ENCODE measurements around the gene ELAPOR1.

The ELAPOR1 gene

GRCh38 chr1:109078317-109078716 lies 35.6 kb upstream of the ELAPOR1 start:
- TF ChIP-seq CTCF (IDR thresholded peaks at IDR 0.05; ENCODE audit: low read depth, low read length): no peak
- in situ Hi-C loops (cut with HindIII; ENCODE audit: low sequenced_read_pairs): no loop called here

GRCh38 chr1:109079240-109079622 lies 34.7 kb upstream of the ELAPOR1 start:
- H3K4me3 ChIP-seq (ENCODE audit: low read depth, low read length): no peak overlapping the region
- in situ Hi-C loops (cut with HindIII; ENCODE audit: low sequenced_read_pairs): no loop called here
- TF ChIP-seq CTCF (IDR thresholded peaks at IDR 0.05; ENCODE audit: low read depth, low read length): no peak
- no peak for DNase-seq (ENCODE audit: low read depth, low spot score)

More at GRCh38 chr1:109078317-109078716, 35.6 kb upstream of the ELAPOR1 start:
- no peak for DNase-seq (ENCODE audit: low read depth, low spot score)
- H3K4me3 ChIP-seq (ENCODE audit: low read depth, low read length): no peak overlapping the region

- in situ Hi-C loops (cut with HindIII; ENCODE audit: low sequenced_read_pairs): no loop called here
- no peak for TF ChIP-seq CTCF (IDR thresholded peaks at IDR 0.05; ENCODE audit: low read depth, low read length)
- no peak for DNase-seq (ENCODE audit: low read depth, low spot score)
- no peak overlapping the region for H3K4me3 ChIP-seq (ENCODE audit: low read depth, low read length)
Measured at GRCh38 chr1:109080441-109081082, 33.4 kb upstream of the ELAPOR1 start.

GRCh38 chr1:109083501-109083900 lies 30.4 kb upstream of the ELAPOR1 start:
- in situ Hi-C loops (cut with HindIII; ENCODE audit: low sequenced_read_pairs): no loop called here
- no peak for TF ChIP-seq CTCF (IDR thresholded peaks at IDR 0.05; ENCODE audit: low read depth, low read length)
- no peak for DNase-seq (ENCODE audit: low read depth, low spot score)
- no peak overlapping the region for H3K4me3 ChIP-seq (ENCODE audit: low read depth, low read length)

- no peak for TF ChIP-seq CTCF (IDR thresholded peaks at IDR 0.05; ENCODE audit: low read depth, low read length)
- no peak for DNase-seq (ENCODE audit: low read depth, low spot score)
- in situ Hi-C loops (cut with HindIII; ENCODE audit: low sequenced_read_pairs): no loop called here
- H3K4me3 ChIP-seq (ENCODE audit: low read depth, low read length): no peak overlapping the region
Measured at GRCh38 chr1:109083923-109084322, 30.0 kb upstream of the ELAPOR1 start.

- H3K4me3 ChIP-seq (ENCODE audit: low read depth, low read length): no peak overlapping the region
- in situ Hi-C loops (cut with HindIII; ENCODE audit: low sequenced_read_pairs): no loop called here
- no peak for TF ChIP-seq CTCF (IDR thresholded peaks at IDR 0.05; ENCODE audit: low read depth, low read length)
- DNase-seq (ENCODE audit: low read depth, low spot score): peak; percentile 61
Measured at GRCh38 chr1:109084563-109085517, 29.1 kb upstream of the ELAPOR1 start.

Data from astrocyte of the spinal cord (primary cell).